Measurements from ENCODE around the gene STX3.

GRCh38 chr11:59755701-59756557 is 753 bp downstream of the STX3 start:
- no peak for TF ChIP-seq SUZ12 (IDR thresholded peaks at IDR 0.05; ENCODE audit: extremely low read depth, insufficient read depth, insufficient read length)
- TF ChIP-seq ZNF274 (IDR thresholded peaks at IDR 0.05; ENCODE audit: low read depth, low read length): no peak
